ENCODE data around the gene YARS2.
"Not testable (repeated sequence)": the region's sequence is repeated elsewhere in the genome, so short reads cannot be mapped to it uniquely, and the experiment has no call there.

YARS2 gene

GRCh38 chr12:32755051-32755653 lies 545 bp downstream of the YARS2 start:
- peak overlapping the region; percentile 67 to 99 (median 90) for H3K4me3 ChIP-seq

GRCh38 chr12:32754111-32754510 lies 1.6 kb downstream of the YARS2 start:
- Histone ChIP-seq H3K27ac (peak overlapping the region in 8 of 21 experiments; percentile 82 to 95 (median 92)), H3K4me3 (peak overlapping the region in 4 of 7 experiments; percentile 79 to 99 (median 90))

More at GRCh38 chr12:32755051-32755653, 545 bp downstream of the YARS2 start:
- H3K27ac ChIP-seq, result peak overlapping the region; percentile 58 to 97 (median 90)

DNA sequence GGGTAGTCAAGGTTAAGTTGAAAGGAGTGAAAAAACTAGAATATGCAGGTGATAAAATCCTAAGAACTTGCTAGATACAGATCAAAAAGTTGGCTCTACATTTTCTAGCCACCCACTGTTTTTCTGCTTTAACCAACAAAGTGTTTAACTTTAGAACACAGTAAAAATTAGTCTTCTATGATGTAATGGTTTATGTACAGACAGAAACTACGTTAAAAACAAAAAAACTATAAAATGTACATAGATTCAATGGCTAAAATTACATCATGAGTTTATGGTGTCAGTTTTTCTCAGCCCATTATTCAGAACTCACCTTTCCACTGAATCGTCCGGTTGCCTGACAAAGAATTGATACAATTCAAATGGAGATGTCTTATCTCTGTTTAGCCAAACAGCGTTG lies 2.1 kb downstream of the YARS2 start:
- no peak overlapping the region for H3K4me3 ChIP-seq
- H3K27ac ChIP-seq, result peak overlapping the region in 2 of 21 experiments; percentile 92 to 95

GRCh38 chr12:32743264-32743663 lies 12.4 kb downstream of the YARS2 start:
- Histone ChIP-seq H3K4me3 (no peak overlapping the region), H3K27ac (no peak overlapping the region)

GRCh38 chr12:32742133-32742532 lies 13.6 kb downstream of the YARS2 start:
- Histone ChIP-seq H3K4me3 (no peak overlapping the region), H3K27ac (no peak overlapping the region)

DNA sequence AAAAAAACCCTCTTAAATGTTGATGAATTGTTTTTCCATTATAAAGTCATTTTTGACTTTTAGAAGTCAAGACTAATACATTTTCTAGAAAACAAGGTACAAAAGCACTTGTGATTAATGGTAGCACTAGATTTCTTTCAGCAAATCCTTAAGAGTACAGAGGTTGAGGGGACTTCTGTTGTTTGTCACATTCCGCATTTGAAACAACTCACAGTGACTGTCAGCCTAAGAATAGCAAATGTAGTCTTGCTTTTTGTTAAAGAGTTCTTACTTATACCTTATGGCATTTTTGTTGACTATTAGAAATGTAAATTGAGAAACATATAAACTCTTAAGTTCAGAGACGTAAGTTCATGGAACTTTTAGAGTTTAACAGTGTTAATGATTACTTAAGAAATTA lies 16.4 kb downstream of the YARS2 start:
- Histone ChIP-seq H3K4me3 (no peak overlapping the region), H3K27ac (no peak overlapping the region)

DNA sequence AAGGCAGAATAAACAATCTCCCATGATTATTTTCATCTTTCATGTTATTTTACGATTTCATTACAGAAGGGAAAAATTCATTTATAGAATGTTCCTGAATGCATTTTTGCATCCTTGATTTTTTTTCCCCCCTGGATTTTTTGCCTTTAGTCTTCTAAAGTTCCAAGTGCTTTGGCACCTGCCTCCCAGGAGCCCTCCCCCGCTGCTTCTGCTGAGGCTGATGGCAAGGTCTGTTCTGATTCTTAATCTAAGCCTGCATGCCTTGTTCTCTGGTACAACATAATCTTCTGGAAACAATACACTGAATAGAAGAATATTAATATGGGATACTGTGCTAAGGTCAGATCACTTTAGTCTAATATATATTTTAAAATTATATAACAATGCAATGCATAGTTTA lies 18.0 kb downstream of the YARS2 start:
- Histone ChIP-seq H3K27ac (no peak overlapping the region), H3K4me3 (no peak overlapping the region)

DNA sequence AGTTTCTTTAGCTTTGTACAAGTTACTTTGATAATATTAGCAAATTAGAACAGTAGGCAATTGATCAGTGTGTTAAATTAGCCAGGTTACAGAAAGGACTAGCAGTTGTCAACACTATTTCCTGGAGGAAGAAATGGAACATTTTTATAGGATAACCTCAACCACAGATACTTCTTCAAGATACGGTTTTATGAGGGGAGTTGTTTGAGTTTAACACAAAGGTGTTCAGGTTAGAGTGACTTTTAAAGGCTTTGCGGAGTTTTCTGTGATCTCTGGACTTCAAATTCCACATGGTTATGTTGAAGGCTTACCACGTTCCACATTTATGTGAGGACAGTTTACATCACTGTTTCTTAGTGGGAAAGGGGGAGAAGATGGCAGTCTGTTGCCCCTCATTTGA lies 19.3 kb downstream of the YARS2 start:
- Histone ChIP-seq H3K27ac (no peak overlapping the region), H3K4me3 (no peak overlapping the region)

GRCh38 chr12:32734952-32735351 lies 20.7 kb downstream of the YARS2 start:
- Histone ChIP-seq H3K27ac (no peak overlapping the region), H3K4me3 (no peak overlapping the region)

- no peak overlapping the region for H3K27ac ChIP-seq
- H3K4me3 ChIP-seq, result no peak overlapping the region
These were observed 28.5 kb downstream of the YARS2 start for GRCh38 chr12:32727237-32727636.

GRCh38 chr12:32726286-32726685 lies 29.4 kb downstream of the YARS2 start:
- H3K27ac ChIP-seq, result no peak overlapping the region
- no peak overlapping the region for H3K4me3 ChIP-seq

DNA sequence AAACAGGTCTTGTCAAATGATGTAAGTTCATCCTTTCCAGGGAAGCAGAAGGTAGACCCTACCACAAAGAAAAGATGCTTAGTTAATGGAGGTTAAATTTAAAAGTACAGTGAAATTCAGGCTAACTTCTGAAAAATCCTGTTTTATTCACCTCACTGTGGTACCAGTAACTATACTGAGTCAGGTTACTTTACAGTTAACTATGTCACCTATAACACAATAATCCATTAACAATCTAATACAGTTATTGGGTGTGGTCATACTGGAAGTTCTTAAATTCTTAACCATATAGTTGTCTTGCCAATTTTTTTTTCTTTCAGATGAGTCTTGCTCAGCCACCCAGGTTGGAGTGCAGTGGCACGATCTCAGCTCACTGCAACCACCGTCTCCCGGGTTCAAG lies 30.4 kb downstream of the YARS2 start:
- H3K4me3 ChIP-seq, H3K27ac ChIP-seq: not testable (repeated sequence)

DNA sequence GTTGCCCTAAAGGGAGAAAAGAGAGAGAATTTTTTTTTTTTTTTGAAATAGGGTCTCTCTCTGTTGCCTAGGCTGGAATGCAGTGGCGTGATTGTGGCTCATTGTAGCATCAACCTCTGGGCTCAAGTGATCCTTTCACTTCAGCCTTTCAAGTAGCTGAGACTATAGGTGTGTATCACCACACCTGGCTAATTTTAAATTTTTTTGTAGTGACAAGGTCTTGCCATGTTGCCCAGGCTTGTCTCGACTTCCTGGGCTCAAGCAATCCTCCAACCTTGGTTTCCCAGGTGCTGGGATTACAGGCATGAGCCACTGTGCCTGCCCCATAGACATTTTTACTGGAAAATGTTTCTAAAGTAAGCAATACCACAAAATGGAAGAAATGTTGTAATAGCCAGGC lies 36.8 kb downstream of the YARS2 start:
- H3K4me3 ChIP-seq, result no peak overlapping the region
- H3K27ac ChIP-seq, result no peak overlapping the region

DNA sequence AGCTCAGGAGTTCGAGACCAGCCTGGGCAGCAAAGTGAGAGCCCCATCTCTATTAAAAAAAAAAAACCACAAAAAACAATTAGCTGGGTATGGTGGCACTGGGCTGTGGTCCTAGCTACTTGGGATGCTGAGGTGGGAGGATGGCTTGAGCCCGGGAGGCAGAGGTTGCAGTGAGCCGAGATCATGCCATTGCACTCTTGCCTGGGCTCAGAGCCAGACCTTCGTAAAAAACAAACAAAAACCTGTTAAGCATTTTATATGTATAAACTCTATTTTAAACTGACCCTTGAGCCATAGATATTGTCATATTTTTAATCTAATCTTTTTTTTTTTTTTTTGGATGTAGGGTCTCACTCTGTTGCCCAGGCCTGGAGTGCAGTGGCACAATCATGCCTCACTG lies 40.9 kb downstream of the YARS2 start:
- H3K27ac ChIP-seq, result no peak overlapping the region
- H3K4me3 ChIP-seq, result no peak overlapping the region

DNA sequence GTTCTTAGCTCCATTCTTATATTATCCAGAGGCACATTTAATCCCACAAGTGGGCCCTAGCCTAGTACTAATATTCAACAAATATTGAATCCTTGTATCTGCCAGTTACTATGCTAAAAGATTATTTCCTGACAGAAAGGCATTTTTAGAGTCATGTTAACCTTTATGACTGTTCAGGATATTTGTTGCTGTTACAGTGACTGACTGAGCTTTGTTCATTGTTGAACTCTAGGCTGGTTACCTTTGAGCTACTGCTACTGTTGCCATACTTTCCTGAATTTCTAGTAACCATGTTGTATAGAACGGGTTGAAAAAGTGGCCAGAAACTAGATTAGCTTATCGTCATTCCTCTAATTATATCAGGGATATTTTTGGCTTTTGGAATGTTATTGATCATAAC lies 46.8 kb downstream of the YARS2 start:
- no peak overlapping the region for H3K4me3 ChIP-seq
- H3K27ac ChIP-seq, result no peak overlapping the region

GRCh38 chr12:32706335-32707024 lies 49.2 kb downstream of the YARS2 start:
- H3K4me3 ChIP-seq, result no peak overlapping the region
- H3K27ac ChIP-seq, result no peak overlapping the region

DNA sequence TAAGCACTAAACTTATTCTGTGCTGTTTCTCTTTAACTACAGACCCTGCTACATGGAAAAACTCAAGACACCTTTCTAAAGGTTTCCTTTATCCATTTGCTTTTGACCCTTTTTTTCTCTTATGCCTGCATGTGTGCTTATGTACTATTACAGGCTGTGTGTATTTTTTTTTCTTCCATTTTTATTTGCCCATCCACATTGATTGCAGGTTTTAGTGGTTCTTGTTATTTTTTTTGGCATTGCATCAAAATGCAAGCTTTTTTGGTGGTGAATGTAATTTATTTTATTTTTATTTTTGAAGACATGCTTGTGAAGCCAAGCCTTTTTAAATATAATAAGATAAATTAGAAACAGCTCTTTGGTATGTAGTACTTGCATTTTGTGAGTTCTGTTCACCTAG lies 49.9 kb downstream of the YARS2 start:
- H3K27ac ChIP-seq, result no peak overlapping the region
- no peak overlapping the region for H3K4me3 ChIP-seq

DNA sequence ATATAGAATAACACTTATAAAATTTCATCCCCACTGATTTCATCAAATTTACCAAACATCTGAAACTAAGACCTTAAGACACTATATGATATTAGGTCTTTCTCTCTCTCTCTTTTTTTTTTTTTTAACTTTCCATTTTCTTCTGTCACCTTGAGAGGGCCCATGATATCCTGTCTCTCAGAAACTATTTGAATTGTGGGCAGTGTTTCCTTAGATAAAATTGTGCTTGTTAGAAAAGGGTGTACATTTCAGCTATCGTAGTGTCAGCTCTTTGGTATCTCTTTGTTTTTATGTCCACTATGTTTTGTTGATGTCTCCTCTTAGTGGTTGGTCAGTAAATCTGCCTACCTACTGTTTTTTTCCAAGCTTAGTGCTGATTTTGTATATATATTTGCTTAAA lies 52.8 kb downstream of the YARS2 start:
- Histone ChIP-seq H3K27ac (no peak overlapping the region), H3K4me3 (no peak overlapping the region)

GRCh38 chr12:32702473-32702872 lies 53.2 kb downstream of the YARS2 start:
- no peak overlapping the region for H3K4me3 ChIP-seq
- H3K27ac ChIP-seq, result no peak overlapping the region

- H3K27ac ChIP-seq, H3K4me3 ChIP-seq: not testable (repeated sequence)
These were observed 56.3 kb downstream of the YARS2 start for GRCh38 chr12:32699437-32699836.

DNA sequence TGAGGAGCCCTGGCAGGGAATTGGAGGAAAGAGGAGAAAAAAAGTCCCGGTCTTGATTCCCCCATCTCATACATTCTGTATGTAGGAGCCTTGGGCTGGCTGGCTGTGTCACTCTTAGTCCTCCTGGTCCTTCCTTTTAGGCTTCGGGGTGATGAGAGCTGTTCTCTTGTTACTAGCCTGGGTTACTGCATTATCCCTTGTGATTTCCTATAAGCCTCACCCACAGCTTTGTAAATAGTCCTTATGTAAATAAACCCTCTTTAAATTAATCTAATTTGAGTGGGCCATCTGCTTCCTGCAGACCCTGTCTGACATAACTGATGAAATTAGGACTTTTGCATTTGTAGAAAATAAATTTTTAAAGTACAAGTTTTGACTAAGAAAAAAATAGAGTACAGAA lies 57.4 kb downstream of the YARS2 start:
- no peak overlapping the region for H3K27ac ChIP-seq
- H3K4me3 ChIP-seq, result no peak overlapping the region

DNA sequence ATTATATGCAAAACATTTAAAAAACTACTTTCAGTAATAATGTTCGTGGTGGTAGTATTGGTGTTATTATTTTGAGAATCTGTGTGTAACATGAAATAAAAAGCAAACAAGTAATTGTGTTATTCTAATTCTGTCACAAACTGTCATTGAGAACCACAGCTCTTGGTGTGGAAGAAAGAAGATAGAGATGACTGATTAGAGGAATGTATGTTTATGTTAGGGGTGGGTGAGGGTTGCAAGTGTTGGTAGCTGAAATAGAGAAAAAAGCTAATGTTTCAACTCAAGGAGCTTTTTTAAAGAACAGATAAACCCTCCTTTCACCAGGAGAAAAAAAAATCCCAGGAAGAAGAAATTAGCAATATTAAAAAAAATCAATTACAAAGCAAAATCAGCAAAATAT lies 58.3 kb downstream of the YARS2 start:
- H3K4me3 ChIP-seq, result no peak overlapping the region
- H3K27ac ChIP-seq, result no peak overlapping the region

All from skin epidermis (tissue), 12 donors.